Astrocyte (in vitro differentiated cells and primary cell): ENCODE data around the gene RBP3. TPM values are rescaled to one million over a fixed set of nuclear protein-coding genes. Genes with fewer than 3 reads are reported as not detected.

Experiments
- DNase-seq: peaks from one replicate; pipeline ENCODE4 v3.0.0-alpha.2; 2010; ENCODE audit warnings: low read depth
- FAIRE-seq: peaks from 2 replicates; lab custom pipeline; 2011; peaks lifted over from hg19 to GRCh38; lab: Jason Lieb, UNC
- H2AFZ ChIP-seq: 2 replicates; pipeline ENCODE4 v1.6.0; 2012; ENCODE audit warnings: low read depth, low read length, inconsistent platforms
- H3K27ac ChIP-seq: 2 replicates; pipeline ENCODE4 v1.5.1; 2011; ENCODE audit warnings: low read depth, low read length, inconsistent platforms
- H3K27me3 ChIP-seq: 2 replicates; pipeline ENCODE4 v1.6.0; 2011; ENCODE audit warnings: low read length, inconsistent platforms; ENCODE audit not compliant: insufficient read depth
- H3K36me3 ChIP-seq: 2 replicates; pipeline ENCODE4 v1.5.1; 2011; ENCODE audit warnings: low read length, inconsistent platforms; ENCODE audit not compliant: insufficient read depth
- H3K4me1 ChIP-seq: 2 replicates; pipeline ENCODE4 v1.5.1; 2011; ENCODE audit warnings: low read length, inconsistent platforms; ENCODE audit not compliant: insufficient read depth
- H3K4me2 ChIP-seq: 2 replicates; pipeline ENCODE4 v1.6.0; 2012; ENCODE audit warnings: low read length, inconsistent platforms
- H3K4me3 ChIP-seq: 2 replicates; pipeline ENCODE4 v1.5.1; 2011; ENCODE audit warnings: low read depth, mild to moderate bottlenecking, low read length, inconsistent platforms; ENCODE audit not compliant: insufficient read depth
- H3K79me2 ChIP-seq: 2 replicates; pipeline ENCODE4 v1.6.0; 2012; ENCODE audit warnings: mild to moderate bottlenecking, low read length, inconsistent platforms; ENCODE audit not compliant: insufficient read depth
- H3K9ac ChIP-seq: 2 replicates; pipeline ENCODE4 v1.6.0; 2012; ENCODE audit warnings: mild to moderate bottlenecking, low read length, inconsistent platforms
- H3K9me3 ChIP-seq: 2 replicates; pipeline ENCODE4 v1.5.1; 2012; ENCODE audit warnings: low read depth, mild to moderate bottlenecking, low read length, inconsistent platforms; ENCODE audit not compliant: insufficient read depth
- H4K20me1 ChIP-seq: 2 replicates; pipeline ENCODE4 v1.6.0; 2012; ENCODE audit warnings: low read length, inconsistent platforms; ENCODE audit not compliant: insufficient read depth
- H3K27ac Mint-ChIP-seq: one replicate; pipeline ENCODE4 v1.8.0; 2021; ENCODE audit warnings: mild to moderate bottlenecking, mixed read lengths; ENCODE audit not compliant: unreplicated experiment
- H3K27me3 Mint-ChIP-seq: one replicate; pipeline ENCODE4 v1.8.0; 2021; ENCODE audit warnings: low read depth, mixed read lengths; ENCODE audit not compliant: unreplicated experiment
- H3K36me3 Mint-ChIP-seq: one replicate; pipeline ENCODE4 v1.8.0; 2021; ENCODE audit warnings: low read depth, mixed read lengths; ENCODE audit not compliant: unreplicated experiment
- H3K4me1 Mint-ChIP-seq: one replicate; pipeline ENCODE4 v1.8.0; 2021; ENCODE audit warnings: low read depth, mixed read lengths; ENCODE audit not compliant: unreplicated experiment
- H3K4me3 Mint-ChIP-seq: one replicate; pipeline ENCODE4 v1.8.0; 2021; ENCODE audit warnings: mild to moderate bottlenecking, moderate library complexity, mixed read lengths; ENCODE audit not compliant: unreplicated experiment
- H3K9me3 Mint-ChIP-seq: one replicate; pipeline ENCODE4 v1.8.0; 2021; ENCODE audit warnings: mild to moderate bottlenecking, mixed read lengths; ENCODE audit not compliant: unreplicated experiment
- CTCF ChIP-seq: IDR thresholded peaks from 2 replicates; pipeline ENCODE4 v1.5.1; 2011; ENCODE audit warnings: low read depth, mild to moderate bottlenecking, inconsistent platforms, low read length, moderate library complexity; ENCODE audit not compliant: insufficient read depth
- EZH2 ChIP-seq: IDR thresholded peaks from 2 replicates; pipeline ENCODE4 v1.6.1; 2012; ENCODE audit warnings: mild to moderate bottlenecking, low read length, inconsistent platforms; ENCODE audit not compliant: insufficient read depth
- total RNA-seq: library from RNA; stranded (reverse); gene quantifications from 2 replicates; pipeline ENCODE4 v1.2.1, GENCODE V29; 2021

The RBP3 gene
- total RNA-seq, 1 donor from 2014 or later = not detected

- Mint-ChIP-seq H3K27ac (no peak overlapping the region), H3K4me3 (no peak overlapping the region), H3K36me3 (no peaks in the 10 kb centered on the region), H3K4me1 (no peaks in the 10 kb centered on the region), H3K9me3 (no peaks in the 10 kb centered on the region), H3K27me3 (peaks cover 48% of the 10 kb centered on the region)
- no peak for DNase-seq
- H3K27ac ChIP-seq = no peak overlapping the region
- no peak overlapping the region for H3K4me3 ChIP-seq
- H2AFZ ChIP-seq = no peak overlapping the region
- H3K27me3 ChIP-seq = peaks cover 10% of the 10 kb centered on the region
- no peaks in the 10 kb centered on the region for H4K20me1 ChIP-seq
- FAIRE-seq = no peak
- TF ChIP-seq CTCF (no peak), EZH2 (no peak)
- no peaks in the 10 kb centered on the region for H3K79me2 ChIP-seq
- H3K4me2 ChIP-seq = no peak overlapping the region
- no peak overlapping the region for H3K9ac ChIP-seq
- no peaks in the 10 kb centered on the region for H3K36me3 ChIP-seq
- H3K4me1 ChIP-seq = no peaks in the 10 kb centered on the region
- H3K9me3 ChIP-seq = no peaks in the 10 kb centered on the region
These were observed 8.9 kb upstream of the RBP3 start for GRCh38 chr10:47339186-47339735.

- Histone ChIP-seq H3K4me2 (no peak overlapping the region), H3K4me3 (no peak overlapping the region), H4K20me1 (no peaks in the 10 kb centered on the region), H3K9me3 (no peaks in the 10 kb centered on the region), H3K27ac (no peak overlapping the region), H3K79me2 (no peaks in the 10 kb centered on the region), H3K4me1 (no peaks in the 10 kb centered on the region), H3K27me3 (peaks cover 10% of the 10 kb centered on the region), H3K9ac (no peak overlapping the region), H3K36me3 (no peaks in the 10 kb centered on the region), H2AFZ (no peak overlapping the region)
- H3K4me1 Mint-ChIP-seq = no peaks in the 10 kb centered on the region
- TF ChIP-seq CTCF = no peak
- no peak for TF ChIP-seq EZH2
- H3K27me3 Mint-ChIP-seq = peaks cover 43% of the 10 kb centered on the region
- DNase-seq (no peak), FAIRE-seq (no peak)
- H3K4me3 Mint-ChIP-seq = no peak overlapping the region
- no peaks in the 10 kb centered on the region for H3K36me3 Mint-ChIP-seq
- no peak overlapping the region for H3K27ac Mint-ChIP-seq
- H3K9me3 Mint-ChIP-seq = no peaks in the 10 kb centered on the region
These were observed 8.2 kb upstream of the RBP3 start for GRCh38 chr10:47339759-47340607.
